Natural killer cell treated with Interleukin-12 subunit alpha and Interleukin-12 subunit beta and Interleukin-15 and Interleukin-18, amount 100 ng/mL, for 72 hours (primary cell): ENCODE data around the gene CCDC196. TPM values are rescaled to one million over a fixed set of nuclear protein-coding genes. Genes with fewer than 3 reads are reported as not detected.

ENCODE experiments used
- ATAC-seq, 2 donors: fragments of 150-1000 bp; cut with Tn5 transposase in 1 of 2; sonication (Bioruptor Pico), chemical (Tn5 transposase) in 1 of 2; 2 replicates each; pipeline ENCODE4 v1.10.0; 2021
- DNase-seq: peaks from one replicate; pipeline ENCODE4 v3.0.0; 2022; ENCODE audit warnings: low spot score
- H3K27ac Mint-ChIP-seq, 2 donors: 1 replicate in 1 of 2; 2 replicates in 1 of 2; pipeline ENCODE4 v1.8.0; 2022; ENCODE audit warnings: mixed read lengths in 2 of 2, mild to moderate bottlenecking in 1 of 2, moderate library complexity in 1 of 2
- H3K27me3 Mint-ChIP-seq, 2 donors: 1 replicate in 1 of 2; 2 replicates in 1 of 2; pipeline ENCODE4 v1.8.0; 2022; ENCODE audit warnings: mixed read lengths in 2 of 2
- H3K36me3 Mint-ChIP-seq: one replicate; pipeline ENCODE4 v1.8.0; 2022; ENCODE audit warnings: mixed read lengths
- H3K4me1 Mint-ChIP-seq, 2 donors: 1 replicate in 1 of 2; 2 replicates in 1 of 2; pipeline ENCODE4 v1.8.0; 2022; ENCODE audit warnings: low read depth in 2 of 2, mixed read lengths in 2 of 2, mild to moderate bottlenecking in 1 of 2
- H3K4me3 Mint-ChIP-seq: one replicate; pipeline ENCODE4 v1.8.0; 2022; ENCODE audit warnings: mixed read lengths
- H3K9me3 Mint-ChIP-seq: 2 replicates; pipeline ENCODE4 v1.8.0; 2022; ENCODE audit warnings: mixed read lengths
- total RNA-seq, 2 donors: library from RNA; stranded (reverse); gene quantifications; one replicate each; pipeline ENCODE4 v1.2.3, GENCODE V29; 2022

Gene CCDC196, protein sequence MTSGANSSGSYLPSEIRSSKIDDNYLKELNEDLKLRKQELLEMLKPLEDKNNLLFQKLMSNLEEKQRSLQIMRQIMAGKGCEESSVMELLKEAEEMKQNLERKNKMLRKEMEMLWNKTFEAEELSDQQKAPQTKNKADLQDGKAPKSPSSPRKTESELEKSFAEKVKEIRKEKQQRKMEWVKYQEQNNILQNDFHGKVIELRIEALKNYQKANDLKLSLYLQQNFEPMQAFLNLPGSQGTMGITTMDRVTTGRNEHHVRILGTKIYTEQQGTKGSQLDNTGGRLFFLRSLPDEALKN
- total RNA-seq, result not detected

DNA sequence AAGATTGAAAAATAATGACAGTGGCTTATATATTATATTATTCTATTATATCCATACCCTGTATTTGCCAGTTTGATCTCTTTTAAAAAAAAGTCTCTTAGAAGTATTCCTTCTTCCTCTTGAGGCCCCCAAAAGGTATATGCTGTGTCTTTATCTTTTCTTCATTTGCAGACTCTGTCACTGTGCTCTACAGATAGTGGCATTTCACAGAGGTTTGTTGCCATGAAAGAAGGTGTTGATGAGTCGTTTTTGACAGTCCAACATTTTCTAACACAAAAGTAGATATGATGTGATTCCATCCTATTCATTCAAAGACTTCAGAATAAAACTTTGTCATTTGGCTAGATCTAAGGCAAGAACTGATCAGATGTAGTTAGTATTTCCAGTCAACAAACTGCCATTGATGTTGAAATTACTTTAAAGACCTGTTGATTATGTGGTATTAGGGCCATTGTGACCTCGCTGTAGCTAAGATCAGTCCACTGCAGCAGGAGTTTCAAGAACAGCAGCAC, at the start of gene CCDC196:
Gene CCDC196 (plus strand): TSS at position 462 of the 512 bp plus-strand sequence. CDS start 132 bp downstream, outside the sequence.
- H3K9me3 Mint-ChIP-seq, result no peaks in the 10 kb centered on the region
- no peak for DNase-seq
- peaks cover 5 to 14% of the 10 kb centered on the region in 2 donors for H3K27me3 Mint-ChIP-seq
- no peaks in the 10 kb centered on the region for H3K4me1 Mint-ChIP-seq
- no peak within 1 kb of the TSS for H3K4me3 Mint-ChIP-seq
- ATAC-seq, result no peak
- no peak within 1 kb of the TSS for H3K27ac Mint-ChIP-seq
- no peaks in the 10 kb centered on the region for H3K36me3 Mint-ChIP-seq

DNA sequence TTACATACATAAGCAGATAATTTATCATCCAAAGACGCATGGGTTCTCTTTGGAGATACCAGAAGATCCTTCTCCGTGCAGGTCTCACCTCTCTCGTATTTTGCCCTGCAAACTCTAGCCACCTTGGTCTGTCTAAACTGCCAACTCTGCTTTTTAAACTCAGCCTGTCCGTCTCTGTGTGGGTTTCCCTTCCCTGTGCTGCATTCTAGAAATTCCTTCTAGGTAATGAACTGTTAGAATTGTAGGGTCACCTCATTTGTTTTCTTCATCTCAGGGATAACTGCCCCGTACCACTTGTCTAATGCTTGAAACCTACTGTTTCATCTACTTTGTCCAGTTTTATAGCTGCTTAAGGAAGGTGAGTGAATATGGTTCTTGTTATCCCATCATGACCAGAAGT, 45.4 kb upstream of the CCDC196 start:
- Mint-ChIP-seq H3K9me3 (peaks cover 11% of the 10 kb centered on the region), H3K36me3 (peaks cover 17% of the 10 kb centered on the region), H3K4me3 (no peak overlapping the region), H3K27ac (no peak overlapping the region), H3K27me3 (peaks cover 0 to 5% of the 10 kb centered on the region in 2 donors), H3K4me1 (no peaks in the 10 kb centered on the region)
- ATAC-seq (no peak), DNase-seq (no peak)

DNA sequence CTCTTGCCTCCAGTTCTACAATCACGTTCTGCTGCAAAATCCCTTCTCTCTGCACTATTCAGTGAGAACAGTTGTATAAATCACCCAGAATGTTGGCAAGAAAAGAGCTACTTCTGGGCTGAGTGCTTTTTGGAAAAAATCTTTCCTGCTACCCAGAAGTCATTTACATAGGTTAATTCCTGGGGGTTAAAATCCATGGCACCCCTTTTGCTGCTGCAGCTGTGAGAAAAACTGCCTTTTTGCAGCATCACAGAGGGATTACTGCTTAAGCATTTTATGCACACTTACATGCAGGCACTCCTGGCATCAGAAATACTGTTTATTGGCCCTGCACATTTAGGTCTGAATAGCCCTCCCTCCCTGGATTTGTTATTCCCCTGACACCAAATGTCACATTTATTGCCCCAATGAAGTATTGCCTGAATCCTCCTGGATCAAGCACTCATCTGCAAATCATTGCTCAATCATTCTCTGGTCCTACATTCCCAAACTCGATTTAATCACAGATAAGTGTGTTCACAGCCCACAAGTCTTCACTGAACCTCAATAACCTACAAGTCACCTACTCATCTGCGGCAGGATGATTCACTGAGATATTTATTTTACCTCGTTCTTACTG, 43.1 kb upstream of the CCDC196 start:
- H3K27me3 Mint-ChIP-seq, result peaks cover 0 to 5% of the 10 kb centered on the region in 2 donors
- peaks cover 8% of the 10 kb centered on the region for H3K9me3 Mint-ChIP-seq
- DNase-seq, result no peak
- no peak overlapping the region for H3K27ac Mint-ChIP-seq
- H3K4me1 Mint-ChIP-seq, result no peaks in the 10 kb centered on the region
- ATAC-seq, result no peak
- no peak overlapping the region for H3K4me3 Mint-ChIP-seq
- peaks cover 12% of the 10 kb centered on the region for H3K36me3 Mint-ChIP-seq

DNA sequence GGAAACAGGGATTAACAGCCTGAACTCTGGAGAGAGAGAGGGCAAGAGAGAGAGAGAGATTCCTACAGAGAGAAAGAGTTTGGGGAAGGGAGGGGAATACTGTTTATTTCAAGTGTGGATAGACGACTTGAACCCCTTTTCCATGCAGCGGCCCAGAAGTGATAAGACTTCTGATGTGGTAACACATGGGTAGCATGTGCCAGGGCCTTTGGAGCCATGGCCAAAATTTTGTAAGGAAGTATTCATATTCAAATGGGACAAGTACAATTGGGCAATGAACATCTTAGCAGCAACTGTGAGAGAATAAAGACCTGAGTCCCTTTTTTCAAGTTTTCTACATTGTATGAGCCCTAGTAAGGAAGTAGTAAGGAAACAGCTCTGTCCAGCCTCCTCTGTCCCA, 42.4 kb upstream of the CCDC196 start:
- ATAC-seq (no peak), DNase-seq (no peak)
- peaks cover 12% of the 10 kb centered on the region for H3K36me3 Mint-ChIP-seq
- peaks cover 0 to 5% of the 10 kb centered on the region in 2 donors for H3K27me3 Mint-ChIP-seq
- no peaks in the 10 kb centered on the region for H3K4me1 Mint-ChIP-seq
- H3K27ac Mint-ChIP-seq, result no peak overlapping the region
- H3K4me3 Mint-ChIP-seq, result no peak overlapping the region
- peaks cover 8% of the 10 kb centered on the region for H3K9me3 Mint-ChIP-seq

DNA sequence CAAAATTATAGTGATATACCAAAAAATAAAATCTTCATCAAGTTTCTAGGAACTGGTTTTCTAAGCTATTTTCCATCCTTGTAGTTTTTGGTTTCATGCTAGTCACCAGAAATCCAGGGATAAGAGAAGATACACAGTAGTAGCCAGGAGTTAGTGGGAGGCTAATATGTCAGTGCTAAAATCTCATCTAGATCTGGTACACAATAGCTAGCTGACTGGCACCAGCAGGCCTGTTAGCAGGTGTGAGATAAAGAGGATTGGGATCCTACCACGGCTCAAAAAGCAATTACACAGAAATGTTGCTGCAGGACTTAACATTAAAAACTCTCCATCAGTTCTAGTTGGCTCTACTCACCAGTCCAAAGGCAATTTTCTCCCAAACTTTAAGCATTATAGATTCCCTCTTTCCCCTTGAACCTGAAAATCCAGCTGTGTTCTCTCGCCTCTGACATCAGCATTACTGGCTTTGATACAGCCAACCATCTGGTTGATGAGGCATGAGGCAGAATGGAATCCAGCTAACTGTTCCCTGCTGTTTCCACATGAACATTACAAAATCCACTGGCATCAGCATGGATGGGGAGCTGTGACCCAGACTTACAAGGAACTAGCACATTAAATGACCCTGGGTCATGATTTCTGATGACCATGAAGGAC, 41.8 kb upstream of the CCDC196 start:
- ATAC-seq (no peak), DNase-seq (no peak)
- peaks cover 0 to 5% of the 10 kb centered on the region in 2 donors for H3K27me3 Mint-ChIP-seq
- peaks cover 8% of the 10 kb centered on the region for H3K9me3 Mint-ChIP-seq
- H3K4me1 Mint-ChIP-seq, result no peaks in the 10 kb centered on the region
- H3K4me3 Mint-ChIP-seq, result no peak overlapping the region
- peaks cover 12% of the 10 kb centered on the region for H3K36me3 Mint-ChIP-seq
- no peak overlapping the region for H3K27ac Mint-ChIP-seq

DNA sequence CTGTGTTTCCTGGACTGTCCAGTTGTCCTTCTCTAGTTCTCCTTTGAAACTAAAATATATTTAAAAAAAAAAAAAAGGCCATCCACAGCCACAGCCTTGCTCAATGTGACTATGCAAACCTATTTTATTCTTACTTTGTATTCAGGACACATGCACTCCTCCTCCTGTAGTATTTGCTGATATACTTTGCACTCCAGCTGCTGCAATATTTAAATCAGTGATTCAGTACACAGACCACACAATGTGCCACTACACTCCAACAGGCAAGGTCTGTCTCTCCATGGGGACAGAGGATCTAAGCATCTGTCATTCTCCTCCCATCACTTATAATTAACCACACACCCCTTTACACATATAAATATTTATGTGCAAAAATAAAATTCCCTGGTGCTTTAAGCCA, 40.2 kb upstream of the CCDC196 start:
- no peak overlapping the region for H3K27ac Mint-ChIP-seq
- no peaks in the 10 kb centered on the region for H3K9me3 Mint-ChIP-seq
- peaks cover 0 to 2% of the 10 kb centered on the region in 2 donors for H3K27me3 Mint-ChIP-seq
- ATAC-seq (no peak), DNase-seq (no peak)
- no peaks in the 10 kb centered on the region for H3K36me3 Mint-ChIP-seq
- no peak overlapping the region for H3K4me3 Mint-ChIP-seq
- no peaks in the 10 kb centered on the region for H3K4me1 Mint-ChIP-seq

DNA sequence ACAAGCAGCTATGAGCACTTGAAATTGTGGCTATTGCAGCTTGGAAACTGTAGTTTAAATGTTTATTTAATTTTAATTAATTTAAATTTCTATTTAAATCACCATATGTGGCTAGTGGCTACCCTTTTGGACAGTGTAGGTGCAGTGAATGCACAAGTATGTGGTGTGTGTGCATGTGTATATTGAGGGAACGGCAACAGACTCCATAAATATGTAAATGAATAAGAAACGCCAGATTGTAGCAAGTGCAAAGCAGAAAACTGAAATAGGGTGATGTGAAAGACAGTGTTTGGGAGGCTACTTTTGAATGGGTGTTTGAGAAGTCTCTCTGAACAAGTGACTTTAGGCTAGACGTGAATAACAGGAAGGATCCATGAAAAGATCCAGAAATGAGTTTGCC, 32.7 kb upstream of the CCDC196 start:
- peaks cover 7 to 9% of the 10 kb centered on the region in 2 donors for H3K27me3 Mint-ChIP-seq
- no peak overlapping the region for H3K27ac Mint-ChIP-seq
- ATAC-seq (no peak), DNase-seq (no peak)
- H3K4me3 Mint-ChIP-seq, result no peak overlapping the region
- no peaks in the 10 kb centered on the region for H3K36me3 Mint-ChIP-seq
- no peaks in the 10 kb centered on the region for H3K4me1 Mint-ChIP-seq
- peaks cover 5% of the 10 kb centered on the region for H3K9me3 Mint-ChIP-seq

DNA sequence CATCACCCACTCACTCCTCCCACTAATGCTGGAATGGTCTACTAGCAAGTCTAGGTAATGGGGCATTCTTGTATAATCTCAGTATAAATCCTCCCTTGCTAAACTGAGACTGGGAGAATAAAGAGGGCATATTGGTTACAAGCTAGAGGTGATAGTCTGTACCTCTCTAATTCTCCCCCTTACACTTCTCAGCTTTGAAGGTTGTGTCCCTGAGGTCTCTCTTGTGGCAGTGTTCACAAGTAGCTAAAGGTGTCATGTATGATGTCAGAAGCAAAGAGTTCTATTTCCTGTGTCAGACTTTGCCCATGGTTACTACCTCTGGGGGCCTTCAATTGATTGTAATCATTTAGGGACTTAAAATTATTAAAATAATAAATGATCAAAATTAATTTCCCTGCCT, 26.6 kb upstream of the CCDC196 start:
- H3K4me3 Mint-ChIP-seq, result no peak overlapping the region
- DNase-seq, result no peak
- peak; percentile 50 to 51 for ATAC-seq

DNA sequence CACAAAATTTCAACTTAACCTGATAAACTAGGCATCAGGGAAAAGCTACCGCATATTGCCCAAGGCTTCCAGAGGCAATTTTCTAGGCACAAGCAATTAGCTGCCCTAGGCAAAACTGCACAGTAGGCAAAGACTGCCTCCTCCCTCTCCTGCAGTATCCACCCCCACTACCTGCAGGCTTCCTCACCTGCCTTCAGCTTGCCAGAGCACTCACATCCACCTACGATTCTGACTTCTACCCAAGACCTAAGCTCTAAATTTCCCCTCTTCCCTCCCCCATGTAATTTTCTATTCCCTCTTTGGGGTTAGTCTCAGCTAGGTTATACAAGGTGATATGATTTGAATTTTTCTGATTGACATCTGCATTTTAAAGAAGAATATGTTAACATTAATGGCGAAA, 21.9 kb upstream of the CCDC196 start:
- ATAC-seq (no peak), DNase-seq (no peak)
- Mint-ChIP-seq H3K36me3 (no peaks in the 10 kb centered on the region), H3K4me1 (no peaks in the 10 kb centered on the region), H3K9me3 (no peaks in the 10 kb centered on the region), H3K27me3 (peaks cover 0 to 7% of the 10 kb centered on the region in 2 donors), H3K27ac (no peak overlapping the region), H3K4me3 (no peak overlapping the region)

More for the DNA sequence above, 26.6 kb upstream of the CCDC196 start:
- H3K27me3 Mint-ChIP-seq, result peaks cover 3 to 5% of the 10 kb centered on the region in 2 donors
- no peaks in the 10 kb centered on the region for H3K36me3 Mint-ChIP-seq
- no peak overlapping the region for H3K27ac Mint-ChIP-seq
- H3K9me3 Mint-ChIP-seq, result peaks cover 3% of the 10 kb centered on the region
- H3K4me1 Mint-ChIP-seq, result no peaks in the 10 kb centered on the region

DNA sequence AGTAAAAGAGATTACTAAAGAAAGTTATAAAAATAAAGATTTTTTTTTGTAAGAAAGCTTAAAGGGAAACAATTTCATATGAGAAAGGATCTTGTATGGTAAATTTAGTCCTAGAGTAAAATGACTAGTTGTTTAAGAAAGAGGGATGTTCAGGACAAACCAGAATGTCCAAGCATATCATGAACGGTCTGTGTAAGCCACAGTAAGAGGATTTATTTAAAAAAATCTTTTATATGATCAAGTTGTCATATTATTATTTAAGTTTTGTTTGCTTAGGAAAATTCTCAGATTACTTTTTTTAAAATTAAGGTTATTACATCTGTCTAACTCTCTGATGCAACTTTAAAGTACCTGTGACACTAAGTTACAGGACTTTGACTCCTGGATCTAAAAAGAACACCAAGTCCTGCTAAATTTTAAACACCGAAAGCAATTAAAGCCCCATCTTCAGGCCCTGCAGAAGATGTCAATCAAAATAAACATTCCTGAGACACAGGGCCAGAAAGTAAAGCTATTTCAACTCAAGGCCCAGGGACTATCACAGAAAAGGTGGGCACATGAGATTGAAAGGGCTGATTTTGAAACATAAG, 17.3 kb upstream of the CCDC196 start:
- Mint-ChIP-seq H3K4me3 (no peak overlapping the region), H3K27ac (no peak overlapping the region), H3K27me3 (peaks cover 0 to 7% of the 10 kb centered on the region in 2 donors), H3K9me3 (no peaks in the 10 kb centered on the region), H3K4me1 (no peaks in the 10 kb centered on the region), H3K36me3 (peaks cover 4% of the 10 kb centered on the region)
- DNase-seq (no peak), ATAC-seq (no peak)

DNA sequence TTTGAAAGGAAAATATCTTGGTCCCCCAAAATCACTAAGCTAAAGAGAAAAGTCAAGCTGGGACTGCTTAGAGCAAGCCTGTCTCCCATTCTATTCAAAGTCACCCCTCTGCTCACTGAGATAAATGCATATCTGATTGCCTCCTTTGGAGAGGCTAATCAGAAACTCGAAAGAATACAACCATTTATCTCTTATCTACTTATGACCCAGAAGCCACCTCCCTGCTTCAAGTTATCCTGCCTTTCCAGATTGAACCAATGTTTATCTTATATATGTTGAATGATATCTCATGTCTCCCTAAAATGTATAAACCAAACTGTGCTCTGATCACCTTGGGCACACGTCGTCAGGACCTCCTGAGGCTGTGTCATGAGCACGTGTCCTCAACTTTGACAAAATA, 14.6 kb upstream of the CCDC196 start:
- peaks cover 4% of the 10 kb centered on the region for H3K36me3 Mint-ChIP-seq
- DNase-seq (no peak), ATAC-seq (no peak)
- no peaks in the 10 kb centered on the region for H3K27me3 Mint-ChIP-seq
- H3K27ac Mint-ChIP-seq, result no peak overlapping the region
- no peaks in the 10 kb centered on the region for H3K9me3 Mint-ChIP-seq
- no peaks in the 10 kb centered on the region for H3K4me1 Mint-ChIP-seq
- no peak overlapping the region for H3K4me3 Mint-ChIP-seq

DNA sequence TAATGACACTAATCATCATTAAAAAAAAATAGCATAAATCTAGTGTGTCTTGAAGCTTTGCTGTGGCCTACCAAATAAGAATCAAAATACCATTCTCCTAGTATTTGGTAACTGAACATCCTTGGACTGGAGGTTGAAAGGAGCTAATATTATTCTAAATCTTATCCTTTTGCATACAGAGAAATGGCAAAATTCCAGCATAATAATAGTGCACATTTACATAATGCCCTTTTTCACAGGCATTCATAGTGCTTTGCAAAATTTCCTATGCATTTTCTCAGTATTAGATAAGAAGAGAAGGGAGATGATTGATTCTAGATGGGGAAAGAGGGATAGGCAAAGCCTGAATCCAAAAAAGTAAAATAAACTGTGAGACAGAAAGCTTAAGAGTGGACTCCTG, 13.9 kb upstream of the CCDC196 start:
- Mint-ChIP-seq H3K4me3 (no peak overlapping the region), H3K27me3 (no peaks in the 10 kb centered on the region), H3K4me1 (no peaks in the 10 kb centered on the region), H3K27ac (no peak overlapping the region), H3K36me3 (peaks cover 4% of the 10 kb centered on the region), H3K9me3 (no peaks in the 10 kb centered on the region)
- ATAC-seq, result no peak
- no peak for DNase-seq

DNA sequence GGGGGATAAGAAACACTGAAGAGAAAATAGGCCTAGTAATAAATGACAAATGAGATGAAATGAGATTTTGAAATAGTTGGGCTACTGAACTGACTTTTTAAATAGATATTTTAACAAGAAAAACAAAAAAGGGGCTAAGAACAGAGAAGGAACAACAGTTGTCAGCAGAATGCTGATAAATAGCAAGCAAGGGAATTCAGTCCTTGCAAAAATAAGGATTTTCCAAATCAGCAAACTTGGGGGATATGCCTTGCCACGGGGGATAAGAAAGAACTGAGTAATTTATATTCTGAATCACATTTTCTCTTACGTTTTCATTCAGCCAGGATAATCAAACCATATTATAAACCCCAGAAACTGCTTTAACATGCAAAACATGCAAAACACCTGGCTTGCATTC, 12.9 kb upstream of the CCDC196 start:
- H3K9me3 Mint-ChIP-seq, result no peaks in the 10 kb centered on the region
- H3K4me1 Mint-ChIP-seq, result no peaks in the 10 kb centered on the region
- DNase-seq (no peak), ATAC-seq (no peak)
- H3K27me3 Mint-ChIP-seq, result no peaks in the 10 kb centered on the region
- peaks cover 4% of the 10 kb centered on the region for H3K36me3 Mint-ChIP-seq
- H3K4me3 Mint-ChIP-seq, result no peak overlapping the region
- H3K27ac Mint-ChIP-seq, result no peak overlapping the region

DNA sequence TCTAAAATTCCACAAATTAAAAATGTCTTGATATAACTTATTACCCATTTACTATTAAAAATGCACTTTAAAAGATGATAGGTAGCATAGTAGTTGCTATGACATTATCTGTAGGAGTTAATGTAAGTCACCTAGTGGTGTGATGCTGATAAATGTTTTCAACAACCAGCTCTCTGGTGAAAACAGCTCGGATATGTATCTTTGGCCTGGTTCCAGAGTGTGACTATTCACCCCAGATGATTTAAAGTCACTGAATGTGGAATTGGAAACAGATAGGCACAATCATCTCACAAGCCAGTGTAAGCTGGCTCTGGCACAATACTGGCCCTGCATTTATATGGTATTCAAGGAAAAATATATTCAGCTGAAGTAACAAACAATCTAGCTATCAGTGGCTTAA, 9.2 kb upstream of the CCDC196 start:
- H3K4me3 Mint-ChIP-seq, result no peak overlapping the region

More for the DNA sequence above, 9.2 kb upstream of the CCDC196 start:
- H3K27me3 Mint-ChIP-seq, result no peaks in the 10 kb centered on the region
- H3K27ac Mint-ChIP-seq, result no peak overlapping the region
- ATAC-seq (no peak), DNase-seq (no peak)
- no peaks in the 10 kb centered on the region for H3K36me3 Mint-ChIP-seq
- no peaks in the 10 kb centered on the region for H3K9me3 Mint-ChIP-seq
- H3K4me1 Mint-ChIP-seq, result no peaks in the 10 kb centered on the region
